Measurements from ENCODE around the gene ZCCHC7.
"Not testable (repeated sequence)": the region's sequence is repeated elsewhere in the genome, so short reads cannot be mapped to it uniquely, and the experiment has no call there.

The ZCCHC7 gene

DNA sequence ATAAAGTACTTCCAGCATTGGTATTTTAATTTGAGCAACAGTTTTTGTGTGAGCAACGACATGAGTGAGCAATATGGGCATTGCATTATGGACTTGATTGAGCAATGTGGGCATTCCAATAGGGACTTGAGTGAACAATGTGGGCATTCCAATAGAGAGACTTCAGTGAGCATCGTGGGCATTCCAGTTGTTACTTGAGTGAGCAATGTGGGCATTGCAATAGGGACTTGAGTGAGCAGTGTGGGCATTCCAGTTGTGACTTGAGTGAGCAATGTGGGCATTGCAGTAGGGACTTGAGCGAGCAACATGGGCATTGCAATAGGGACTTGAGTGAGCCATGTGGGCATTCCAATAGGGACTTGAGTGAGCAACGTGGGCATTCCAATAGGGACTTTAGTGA, 52.2 kb downstream of the ZCCHC7 start:
- no peak for DNase-seq (ENCODE audit: low read depth in 2 of 2)

DNA sequence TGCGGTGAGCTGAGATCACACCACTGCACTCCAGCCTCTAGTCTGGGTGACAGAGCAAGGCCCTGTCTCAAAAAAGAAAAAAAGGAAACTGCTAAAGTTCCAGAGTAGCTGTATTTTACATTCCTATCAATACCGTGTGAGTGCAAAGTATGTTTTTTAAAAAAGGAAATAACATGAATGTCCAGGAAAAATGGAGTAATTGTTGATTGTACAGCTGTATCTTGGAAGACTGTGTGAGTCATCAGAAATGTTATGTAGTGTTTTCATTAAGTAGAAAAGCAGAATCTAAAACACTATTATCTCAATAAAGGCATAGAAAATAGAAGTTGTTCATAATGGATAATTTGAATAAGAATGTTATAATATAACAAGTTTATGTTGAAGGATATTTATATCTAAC, 53.9 kb downstream of the ZCCHC7 start:
- DNase-seq (ENCODE audit: low read depth in 2 of 2): no peak

- no peak for DNase-seq (ENCODE audit: low read depth in 2 of 2)
Observed at GRCh38 chr9:37178742-37179141, 58.4 kb downstream of the ZCCHC7 start.

DNA sequence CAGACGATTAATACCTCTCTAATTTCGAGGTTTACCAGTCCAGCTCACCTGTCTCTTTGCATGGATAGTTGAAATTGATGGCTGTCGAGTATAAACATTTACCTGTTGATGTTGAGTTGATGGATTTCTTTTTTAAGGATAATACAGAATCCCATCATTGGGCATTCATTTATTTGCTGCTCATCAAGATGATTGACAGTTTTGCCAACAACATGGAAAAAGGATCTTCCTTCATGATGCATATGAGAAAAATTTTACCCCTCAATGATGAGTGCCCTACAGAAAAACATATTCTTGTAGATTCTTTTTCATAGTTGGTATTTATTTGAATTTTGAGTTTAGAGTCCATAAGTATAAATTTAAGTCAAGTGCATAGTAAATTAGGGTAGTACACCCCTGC, 59.2 kb downstream of the ZCCHC7 start:
- DNase-seq (ENCODE audit: low read depth in 2 of 2): no peak

GRCh38 chr9:37180138-37180537, 59.8 kb downstream of the ZCCHC7 start:
- no peak for DNase-seq (ENCODE audit: low read depth in 2 of 2)

- no peak for DNase-seq (ENCODE audit: low read depth in 2 of 2)
Observed at GRCh38 chr9:37182718-37183117, 62.3 kb downstream of the ZCCHC7 start.

- DNase-seq (ENCODE audit: low read depth in 2 of 2): no peak
Observed at GRCh38 chr9:37184905-37185867, 64.8 kb downstream of the ZCCHC7 start.

DNA sequence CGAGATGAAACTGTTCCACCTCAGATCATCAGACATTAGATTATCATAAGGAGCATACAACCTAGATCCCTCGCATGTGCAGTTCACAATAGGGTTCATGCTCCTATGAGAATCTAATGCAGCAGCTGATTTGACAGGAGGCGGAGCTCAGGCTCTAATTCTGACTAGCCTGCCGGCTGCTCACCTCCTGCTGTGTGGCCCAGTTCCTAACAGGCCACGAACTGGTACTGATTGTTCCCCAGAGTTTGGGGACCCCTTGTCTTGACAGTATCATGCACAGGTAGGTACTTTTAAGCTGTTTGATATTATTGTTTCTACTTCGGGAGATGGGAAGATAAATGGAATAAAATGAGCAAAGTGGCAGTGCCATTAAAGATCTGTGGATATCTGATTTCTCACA, 66.9 kb downstream of the ZCCHC7 start:
- DNase-seq (ENCODE audit: low read depth in 2 of 2): no peak

- no peak for DNase-seq (ENCODE audit: low read depth in 2 of 2)
Observed at GRCh38 chr9:37187713-37188439, 67.5 kb downstream of the ZCCHC7 start.

DNA sequence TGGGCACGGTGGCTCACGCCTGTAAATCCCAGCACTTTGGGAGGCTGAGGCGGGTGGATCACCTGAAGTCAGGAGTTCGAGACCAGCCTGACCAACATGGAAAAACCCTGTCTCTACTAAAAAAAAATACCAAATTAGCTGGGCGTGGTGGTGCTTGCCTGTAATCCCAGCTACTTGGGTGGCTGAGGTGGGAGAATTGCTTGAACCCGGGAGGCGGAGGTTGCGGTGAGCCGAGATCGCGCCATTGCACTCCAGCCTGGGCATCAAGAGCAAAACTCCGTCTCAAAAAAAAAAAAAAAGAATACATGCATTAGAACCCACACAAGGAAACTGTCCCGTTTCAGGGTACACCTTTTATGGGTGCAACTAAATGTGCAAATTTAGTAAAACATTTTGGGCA, 70.4 kb downstream of the ZCCHC7 start:
- DNase-seq (ENCODE audit: low read depth in 2 of 2): not testable (repeated sequence)

- DNase-seq (ENCODE audit: low read depth in 2 of 2): no peak
Observed at GRCh38 chr9:37191403-37192089, 71.2 kb downstream of the ZCCHC7 start.

DNA sequence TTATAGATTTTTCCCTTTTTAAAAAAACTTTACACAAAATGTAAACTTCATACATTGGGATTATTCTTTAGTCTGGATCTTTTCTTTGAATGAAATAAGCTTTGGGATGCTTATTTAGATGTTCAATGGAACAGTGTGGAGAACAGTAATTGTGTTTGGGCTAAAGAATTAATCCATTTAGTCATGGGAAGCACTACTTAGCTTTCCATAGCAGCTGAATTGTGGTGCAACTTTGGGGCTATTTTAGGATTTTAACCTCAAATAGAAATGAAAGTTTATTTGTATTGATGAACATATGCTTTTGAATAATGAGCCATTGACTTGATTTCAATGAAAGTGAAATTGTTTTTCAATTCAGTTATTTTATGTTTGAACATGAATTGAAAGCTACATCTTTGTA, 72.4 kb downstream of the ZCCHC7 start:
- DNase-seq (ENCODE audit: low read depth in 2 of 2): no peak

- DNase-seq (ENCODE audit: low read depth in 2 of 2): no peak
Observed at GRCh38 chr9:37197158-37198038, 77.0 kb downstream of the ZCCHC7 start.

- no peak for DNase-seq (ENCODE audit: low read depth in 2 of 2)
Observed at GRCh38 chr9:37198039-37198729, 77.8 kb downstream of the ZCCHC7 start.

- no peak for DNase-seq (ENCODE audit: low read depth in 2 of 2)
Observed at GRCh38 chr9:37198831-37199230, 78.5 kb downstream of the ZCCHC7 start.

DNA sequence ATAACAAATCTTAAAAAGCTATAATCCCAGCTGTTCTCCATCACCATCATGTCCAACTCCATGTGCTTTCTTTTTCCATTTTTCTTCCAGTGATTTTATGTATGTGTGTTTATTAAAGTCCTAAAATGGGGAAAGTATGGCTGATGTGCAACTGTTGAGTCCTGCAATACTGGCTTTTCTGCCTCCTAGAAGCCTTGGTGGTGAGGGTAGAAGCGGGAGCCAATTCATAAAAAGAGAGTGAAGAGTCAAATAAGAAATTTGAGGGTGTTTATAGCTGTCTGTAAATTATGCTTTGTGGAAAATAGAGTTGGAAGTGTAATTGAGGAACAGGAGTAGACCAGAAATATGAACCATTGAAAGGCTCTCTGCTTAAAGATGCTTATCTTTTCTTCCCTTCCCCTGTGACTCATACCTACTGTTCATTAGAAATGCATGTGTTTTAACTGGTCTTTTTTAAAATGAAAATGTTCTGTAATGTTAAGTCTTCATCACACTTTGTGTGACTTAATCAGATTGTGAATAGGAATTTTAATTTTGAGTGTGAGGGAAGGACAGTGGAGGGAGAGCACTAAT, 80.1 kb downstream of the ZCCHC7 start:
- DNase-seq (ENCODE audit: low read depth in 2 of 2): no peak

GRCh38 chr9:37201581-37201980, 81.2 kb downstream of the ZCCHC7 start:
- no peak for DNase-seq (ENCODE audit: low read depth in 2 of 2)

DNA sequence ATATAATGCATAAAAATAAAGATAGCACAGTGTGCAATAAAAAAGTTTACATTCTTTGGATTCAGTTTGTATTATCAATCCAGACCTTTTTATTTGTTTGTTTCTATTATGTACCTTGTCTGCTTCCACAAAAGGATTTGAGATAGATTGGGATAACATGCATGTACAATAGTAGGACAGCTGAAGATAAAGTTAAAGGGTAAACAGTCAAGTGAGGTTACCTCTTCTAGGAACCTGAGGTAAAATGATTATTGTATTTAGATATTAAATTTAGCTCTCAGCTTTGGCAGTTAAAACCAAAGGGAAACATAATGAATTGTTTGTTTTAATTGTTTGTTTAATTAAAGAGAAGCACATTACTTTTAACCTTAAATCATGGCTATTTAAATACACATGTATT, 81.7 kb downstream of the ZCCHC7 start:
- no peak for DNase-seq (ENCODE audit: low read depth in 2 of 2)

DNA sequence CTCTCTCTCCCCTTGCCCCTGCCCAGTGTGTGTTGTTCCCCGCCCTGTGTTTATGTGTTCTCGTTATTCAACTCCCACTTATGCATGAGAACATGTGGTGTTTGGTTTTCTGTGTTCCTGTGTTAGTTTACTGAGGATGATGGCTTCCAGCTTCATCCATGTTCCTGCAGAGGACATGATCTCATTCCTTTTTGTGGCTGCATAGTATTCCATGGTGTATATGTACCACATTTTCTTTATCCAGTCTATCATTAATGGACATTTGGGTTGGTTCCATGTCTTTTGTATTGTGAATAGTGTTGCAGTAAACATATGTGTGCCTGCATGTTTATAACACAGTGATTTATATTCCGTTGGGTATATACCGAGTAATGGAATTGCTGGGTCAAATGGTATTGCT, 83.1 kb downstream of the ZCCHC7 start:
- DNase-seq (ENCODE audit: low read depth in 2 of 2): not testable (repeated sequence)

- no peak for DNase-seq (ENCODE audit: low read depth in 2 of 2)
Observed at GRCh38 chr9:37206121-37206620, 85.8 kb downstream of the ZCCHC7 start.
